GM19468 (cell line): ENCODE data around the gene SNRNP200.
A peak's percentile ranks its signal among the peaks of the same experiment; 100 is the strongest.

Experiments used
- ATAC-seq: cut with Tn5 transposase; IDR thresholded peaks from one replicate; pipeline ENCODE4 v1.9.1; 2021; ENCODE audit warnings: mild to moderate bottlenecking, moderate library complexity, moderate number of reproducible peaks; ENCODE audit not compliant: unreplicated experiment; ENCODE audit errors: extremely low read depth

Gene SNRNP200

GRCh38 chr2:96305091-96305978, at the start of gene SNRNP200:
Gene SNRNP200, minus strand, starts transcription at chr2:96305546. Its CDS starts 109 bp downstream, at chr2:96305437.
- peak; percentile 75 for ATAC-seq

- no peak for ATAC-seq
Observed at GRCh38 chr2:96354492-96354891, 49.1 kb upstream of the SNRNP200 start.

- ATAC-seq = no peak
Observed at GRCh38 chr2:96353606-96354101, 48.3 kb upstream of the SNRNP200 start.

- ATAC-seq = no peak
Observed at GRCh38 chr2:96353032-96353561, 47.8 kb upstream of the SNRNP200 start.

- ATAC-seq = no peak
Observed at GRCh38 chr2:96347395-96347794, 42.0 kb upstream of the SNRNP200 start.

- no peak for ATAC-seq
Observed at GRCh38 chr2:96345868-96346462, 40.6 kb upstream of the SNRNP200 start.

GRCh38 chr2:96345438-96345837, 40.1 kb upstream of the SNRNP200 start:
- ATAC-seq = no peak

GRCh38 chr2:96344011-96344410, 38.7 kb upstream of the SNRNP200 start:
- ATAC-seq = peak; percentile 79

GRCh38 chr2:96342085-96342484, 36.7 kb upstream of the SNRNP200 start:
- no peak for ATAC-seq

GRCh38 chr2:96341641-96342040, 36.3 kb upstream of the SNRNP200 start:
- ATAC-seq = no peak

- no peak for ATAC-seq
Observed at GRCh38 chr2:96340493-96341414, 35.4 kb upstream of the SNRNP200 start.

- no peak for ATAC-seq
Observed at GRCh38 chr2:96336873-96337272, 31.5 kb upstream of the SNRNP200 start.

GRCh38 chr2:96336104-96336775, 30.9 kb upstream of the SNRNP200 start:
- no peak for ATAC-seq

GRCh38 chr2:96333708-96334107, 28.4 kb upstream of the SNRNP200 start:
- ATAC-seq = no peak

GRCh38 chr2:96330407-96330806, 25.1 kb upstream of the SNRNP200 start:
- no peak for ATAC-seq

GRCh38 chr2:96329874-96330273, 24.5 kb upstream of the SNRNP200 start:
- no peak for ATAC-seq

- ATAC-seq = no peak
Observed at GRCh38 chr2:96329456-96329855, 24.1 kb upstream of the SNRNP200 start.

- no peak for ATAC-seq
Observed at GRCh38 chr2:96326990-96327820, 21.9 kb upstream of the SNRNP200 start.

GRCh38 chr2:96326564-96326963, 21.2 kb upstream of the SNRNP200 start:
- ATAC-seq = no peak
